ENCODE results near the gene BTF3L4.

DNA sequence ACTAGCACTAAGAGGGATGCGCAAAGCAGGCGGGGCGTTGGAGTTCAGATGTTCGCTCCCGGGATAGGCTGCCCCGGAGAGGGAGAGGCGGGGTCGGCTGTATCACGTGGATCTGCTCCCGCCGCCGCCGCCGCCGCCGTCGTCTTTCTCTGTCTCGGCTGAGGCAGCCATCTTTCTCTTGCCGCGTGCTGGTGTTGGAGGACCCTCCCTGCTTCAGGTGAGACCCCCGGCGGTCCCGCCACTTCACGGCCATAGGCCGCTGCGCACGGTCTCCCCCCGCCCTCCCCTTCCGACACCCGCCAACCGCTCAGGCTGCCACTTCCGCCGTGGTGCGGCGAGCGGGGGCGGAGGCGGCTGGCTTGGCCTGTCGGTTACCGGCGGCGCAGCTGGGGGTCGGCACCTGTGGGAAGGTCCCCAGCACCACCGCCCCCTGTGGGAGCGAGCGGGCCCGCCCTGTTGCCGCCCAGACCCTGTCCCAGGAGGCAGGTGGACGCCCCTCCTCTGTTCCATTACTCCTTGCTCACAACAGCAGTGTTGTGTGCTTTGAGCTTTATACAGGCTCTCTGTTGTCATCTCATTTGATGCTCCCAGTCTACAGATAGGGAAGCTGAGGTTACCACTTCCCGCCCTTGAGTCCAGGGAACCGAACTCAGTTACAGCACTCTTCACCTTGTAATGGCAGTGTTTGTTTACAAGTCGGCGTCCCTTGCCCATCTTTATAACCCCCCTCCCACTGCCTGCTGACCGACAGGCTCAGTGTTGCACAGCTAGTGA, at the start of gene BTF3L4:
- TF ChIP-seq CTBP1 (IDR thresholded peaks at IDR 0.05; ENCODE audit: borderline replicate concordance) (no peak), FOXM1 (IDR thresholded peaks at IDR 0.05; ENCODE audit: borderline replicate concordance) (no peak), SUZ12 (IDR thresholded peaks at IDR 0.05) (no peak), SP1 (IDR thresholded peaks at IDR 0.05) (no peak)
- TF ChIP-seq, protein P1, sequence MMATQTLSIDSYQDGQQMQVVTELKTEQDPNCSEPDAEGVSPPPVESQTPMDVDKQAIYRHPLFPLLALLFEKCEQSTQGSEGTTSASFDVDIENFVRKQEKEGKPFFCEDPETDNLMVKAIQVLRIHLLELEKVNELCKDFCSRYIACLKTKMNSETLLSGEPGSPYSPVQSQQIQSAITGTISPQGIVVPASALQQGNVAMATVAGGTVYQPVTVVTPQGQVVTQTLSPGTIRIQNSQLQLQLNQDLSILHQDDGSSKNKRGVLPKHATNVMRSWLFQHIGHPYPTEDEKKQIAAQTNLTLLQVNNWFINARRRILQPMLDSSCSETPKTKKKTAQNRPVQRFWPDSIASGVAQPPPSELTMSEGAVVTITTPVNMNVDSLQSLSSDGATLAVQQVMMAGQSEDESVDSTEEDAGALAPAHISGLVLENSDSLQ (IDR thresholded peaks at IDR 0.05), result no peak

All from HEK293T (cell line).